GM19397 (cell line): ENCODE data around the gene MRPS9.

Source experiments
- ATAC-seq: cut with Tn5 transposase; IDR thresholded peaks from one replicate; pipeline ENCODE4 v1.9.1; 2021; ENCODE audit warnings: mild to moderate bottlenecking, moderate library complexity; ENCODE audit not compliant: unreplicated experiment

The MRPS9 gene

DNA sequence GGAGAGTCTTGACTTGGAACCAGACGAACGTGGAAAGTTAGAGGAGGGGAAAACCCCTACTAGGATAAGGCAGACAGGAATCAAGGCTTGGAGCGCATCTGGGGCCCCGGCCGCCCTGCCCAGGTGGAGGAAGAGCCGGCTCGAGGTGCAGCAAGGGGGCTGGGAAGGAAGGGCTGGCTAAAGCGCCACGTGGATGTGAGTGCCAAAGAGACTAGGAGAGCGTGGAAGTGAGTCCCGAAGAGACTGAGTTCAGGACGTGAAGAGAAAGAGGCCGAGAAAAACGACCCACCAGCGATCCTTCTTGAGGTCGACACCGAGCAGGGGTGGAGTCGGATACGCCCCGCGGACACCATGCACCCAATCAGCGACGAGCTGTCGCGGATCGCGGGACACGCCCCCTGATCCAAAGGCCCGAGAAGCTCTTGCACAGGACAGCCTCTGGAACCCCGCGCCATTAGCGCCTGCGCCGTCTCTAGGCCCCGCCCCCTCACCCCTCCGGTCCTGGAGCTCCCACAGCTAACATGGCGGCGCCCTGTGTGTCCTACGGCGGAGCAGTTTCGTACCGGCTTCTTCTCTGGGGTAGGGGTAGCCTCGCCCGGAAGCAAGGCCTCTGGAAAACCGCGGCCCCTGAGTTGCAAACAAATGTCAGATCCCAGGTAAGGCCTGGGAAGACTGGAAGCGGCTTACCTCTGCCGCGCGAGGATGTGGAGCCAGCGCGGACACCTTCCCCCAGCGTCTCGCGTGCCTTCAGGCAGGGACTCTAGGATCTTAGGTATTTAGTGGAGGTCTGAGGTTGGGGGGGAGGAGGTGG, at the start of gene MRPS9:
MRPS9 (plus strand) TSS at position 498 of the 811 bp plus-strand sequence; CDS start at position 522, 24 bp downstream.
- peak; percentile 99 for ATAC-seq

GRCh38 chr2:105005181-105005951, 32.5 kb upstream of the MRPS9 start:
- ATAC-seq: no peak

DNA sequence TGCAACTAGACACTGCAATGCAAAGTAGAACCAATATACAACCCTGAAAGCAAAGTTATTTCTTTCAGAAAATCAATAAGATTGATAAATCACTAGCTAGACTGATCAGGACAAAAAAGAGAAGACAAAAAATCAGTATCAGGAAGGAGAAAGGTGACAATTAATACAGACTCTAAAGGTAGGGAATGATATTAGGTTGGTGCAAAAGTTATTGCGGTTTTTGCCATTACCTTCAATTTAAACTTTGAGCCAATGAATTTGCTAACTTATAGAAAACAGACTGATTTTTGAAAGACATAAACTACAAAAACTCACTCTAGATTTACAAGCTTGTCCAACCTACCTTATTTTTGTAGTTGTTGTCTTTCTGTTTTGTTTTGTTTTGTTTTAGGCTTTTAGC, 30.5 kb upstream of the MRPS9 start:
- ATAC-seq: no peak

GRCh38 chr2:105032476-105032875, 5.4 kb upstream of the MRPS9 start:
- ATAC-seq: no peak

GRCh38 chr2:105034170-105034569, 3.7 kb upstream of the MRPS9 start:
- ATAC-seq: no peak

GRCh38 chr2:105038383-105039061, 653 bp downstream of the MRPS9 start:
- no peak for ATAC-seq

DNA sequence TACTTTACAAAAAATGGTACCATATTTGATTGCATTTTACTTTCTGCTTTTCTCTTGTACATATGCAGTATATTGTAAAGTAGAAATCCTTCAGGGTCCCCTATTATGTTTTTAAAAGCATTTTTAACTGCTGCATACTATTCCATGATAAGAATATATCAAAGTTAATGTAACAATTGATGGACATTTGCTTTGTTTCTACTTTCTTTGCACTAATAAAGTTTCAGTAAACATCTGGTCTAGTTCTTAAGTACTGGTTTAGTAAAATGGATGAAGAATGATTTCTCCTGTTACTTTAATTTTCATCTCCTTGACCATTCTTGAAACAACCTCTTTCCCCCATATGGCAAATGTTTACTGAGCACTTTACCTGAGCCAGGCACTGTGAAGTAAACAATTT, 1.7 kb downstream of the MRPS9 start:
- ATAC-seq: no peak

- no peak for ATAC-seq
Observed at GRCh38 chr2:105042189-105042588, 4.3 kb downstream of the MRPS9 start.

DNA sequence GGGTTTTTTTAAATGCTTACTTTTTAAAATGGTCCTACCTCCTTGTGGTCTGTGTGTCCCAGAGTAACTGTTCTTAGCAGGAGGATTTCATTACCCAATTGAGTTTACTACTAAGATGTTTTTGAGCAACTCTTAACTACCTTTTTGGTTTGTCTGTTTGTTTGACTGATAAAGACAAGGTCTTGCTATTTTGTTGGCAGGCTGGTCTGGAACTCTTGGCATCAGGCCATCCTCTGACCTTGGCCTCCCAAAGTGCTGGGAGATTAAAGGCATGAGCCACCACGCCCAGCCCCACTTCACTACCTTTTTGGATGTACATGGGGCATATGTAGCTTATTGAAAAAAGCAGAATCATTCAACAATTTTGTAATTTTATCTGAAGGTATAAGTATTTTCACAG, 14.9 kb downstream of the MRPS9 start:
- no peak for ATAC-seq

DNA sequence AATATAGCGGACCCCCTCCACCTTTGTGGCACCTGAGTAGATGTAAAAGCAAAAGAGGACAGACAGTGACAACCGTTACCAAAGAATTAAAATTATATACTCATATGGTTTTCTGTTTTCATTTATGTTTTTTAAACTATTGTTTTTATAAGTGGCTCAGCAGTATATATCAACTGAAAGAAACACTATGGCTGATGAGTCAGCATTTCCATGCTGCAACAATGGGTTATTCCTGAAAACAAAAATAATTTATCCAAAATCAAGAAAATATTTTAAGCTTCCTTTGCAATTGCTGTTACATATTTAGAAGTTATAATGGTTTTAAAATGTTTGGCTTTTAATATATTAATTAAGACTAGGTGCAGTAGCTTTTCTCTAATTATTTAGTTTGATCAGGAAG, 17.7 kb downstream of the MRPS9 start:
- no peak for ATAC-seq

DNA sequence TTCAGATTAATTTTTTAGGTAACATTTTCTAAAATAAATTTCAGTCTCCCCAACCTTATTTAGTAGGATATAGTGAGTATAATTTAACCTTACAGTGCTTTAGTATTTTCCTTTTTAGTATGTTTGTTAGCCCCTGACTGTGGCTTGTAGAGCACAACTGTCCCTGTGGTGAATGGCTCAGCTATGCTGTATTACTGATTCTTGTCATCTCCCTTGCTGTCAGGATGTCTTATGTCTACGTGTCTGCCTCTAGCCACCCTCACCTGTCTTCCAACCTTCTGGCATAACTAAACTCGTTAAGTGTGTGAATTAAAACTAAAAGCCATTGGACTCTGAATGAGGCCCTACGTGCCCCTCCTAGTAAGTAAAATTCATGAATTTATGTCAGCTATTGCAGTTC, 18.4 kb downstream of the MRPS9 start:
- ATAC-seq: no peak

- ATAC-seq: no peak
Observed at GRCh38 chr2:105057005-105057404, 19.1 kb downstream of the MRPS9 start.

GRCh38 chr2:105061560-105061959, 23.7 kb downstream of the MRPS9 start:
- ATAC-seq: no peak

DNA sequence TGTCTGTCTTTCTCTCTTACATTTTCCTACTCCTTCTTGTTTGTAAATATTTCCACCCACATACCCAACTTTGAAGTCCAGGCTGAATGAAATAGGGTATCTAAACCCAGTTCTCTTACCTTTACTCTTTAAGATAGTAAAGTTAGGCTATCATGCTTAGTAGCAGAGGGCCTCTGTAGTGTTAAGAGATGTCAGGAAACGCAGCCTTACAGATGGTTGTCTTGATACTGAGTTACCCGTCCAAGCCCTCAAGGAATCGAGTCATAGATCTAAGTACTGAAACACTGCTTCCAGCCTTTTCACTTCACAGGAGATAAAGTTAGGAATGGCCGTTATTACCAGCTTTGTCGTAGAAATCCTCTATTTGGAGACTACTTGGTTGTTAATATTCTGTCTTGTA, 24.3 kb downstream of the MRPS9 start:
- ATAC-seq: no peak

DNA sequence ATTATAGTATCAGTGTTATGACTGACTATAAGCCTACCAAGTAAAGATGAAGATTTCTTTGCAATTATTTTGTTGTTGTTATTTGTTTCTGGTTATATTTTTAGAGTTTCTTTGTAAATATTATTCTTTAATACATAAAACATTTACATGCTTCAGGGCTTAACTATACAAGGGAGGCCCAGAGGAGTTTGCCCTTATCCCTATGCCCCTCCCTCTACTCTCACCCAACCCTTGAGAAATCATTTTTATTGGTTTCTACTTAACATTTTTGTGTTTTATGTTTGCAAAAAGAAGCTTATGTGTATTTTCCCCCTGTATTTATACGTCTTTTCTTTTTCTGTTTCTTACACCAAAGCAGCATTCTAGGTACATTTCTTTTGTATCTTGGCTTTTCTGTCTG, 30.5 kb downstream of the MRPS9 start:
- ATAC-seq: no peak

- ATAC-seq: no peak
Observed at GRCh38 chr2:105068875-105069274, 31.0 kb downstream of the MRPS9 start.

DNA sequence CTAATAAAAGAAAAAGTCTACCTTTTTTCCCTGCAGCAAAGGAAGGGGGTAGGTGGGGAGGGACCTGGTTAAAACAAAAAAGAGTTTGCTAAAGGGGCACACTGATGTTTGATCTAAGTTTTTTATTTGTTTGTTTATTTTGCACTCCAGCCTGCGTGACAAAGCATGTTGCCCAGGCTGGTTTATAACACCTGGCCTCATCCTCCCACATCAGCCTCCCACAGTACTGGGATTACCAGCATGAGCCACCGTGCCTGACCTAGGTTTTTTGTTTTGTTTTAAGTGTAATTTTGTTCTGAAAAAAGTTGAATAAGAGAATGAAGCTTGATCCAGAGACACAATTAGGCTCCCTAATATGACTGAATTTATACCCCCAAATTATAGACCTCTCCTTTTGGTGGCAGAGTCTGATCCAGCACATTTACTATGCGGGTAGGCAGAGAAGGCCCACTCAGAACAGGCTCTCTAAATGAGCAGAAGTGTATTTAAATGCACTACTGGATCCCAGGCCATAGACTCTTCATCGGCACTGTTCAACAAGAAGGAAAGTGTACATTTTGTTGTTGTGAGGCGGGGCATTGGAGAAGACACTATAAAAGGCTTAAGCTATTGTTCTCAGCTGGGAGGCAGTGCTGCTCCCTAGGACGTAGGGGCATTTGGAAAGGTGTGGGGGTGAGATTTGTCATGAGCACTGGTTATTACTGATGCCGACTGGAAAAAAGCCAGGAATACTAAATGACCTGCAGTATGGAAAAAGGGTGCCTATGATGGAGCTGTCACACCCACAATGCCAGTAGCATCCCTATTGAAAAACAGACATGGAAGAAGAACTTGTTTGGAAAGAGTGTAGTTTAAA, 32.4 kb downstream of the MRPS9 start:
- ATAC-seq: no peak

GRCh38 chr2:105071379-105071778, 33.5 kb downstream of the MRPS9 start:
- ATAC-seq: no peak

GRCh38 chr2:105072039-105072438, 34.2 kb downstream of the MRPS9 start:
- ATAC-seq: peak; percentile 87

DNA sequence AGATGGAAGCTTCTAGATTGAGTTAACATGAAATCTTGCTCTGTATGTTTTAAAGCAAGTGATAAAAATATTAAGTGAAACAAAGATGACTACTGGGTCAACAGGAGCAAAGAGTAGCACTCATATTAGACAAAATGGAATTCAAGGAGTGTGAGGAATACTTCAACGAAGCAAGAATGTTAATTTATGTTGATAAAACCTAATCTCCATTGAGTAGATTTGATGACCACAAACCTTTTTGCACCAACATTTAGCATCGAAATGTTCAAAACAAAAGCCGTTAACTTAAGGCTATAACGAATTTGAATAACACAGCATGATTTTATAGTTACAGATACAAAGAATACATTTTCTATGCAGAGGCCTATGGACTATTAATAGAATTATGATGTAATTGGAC, 35.7 kb downstream of the MRPS9 start:
- no peak for ATAC-seq

DNA sequence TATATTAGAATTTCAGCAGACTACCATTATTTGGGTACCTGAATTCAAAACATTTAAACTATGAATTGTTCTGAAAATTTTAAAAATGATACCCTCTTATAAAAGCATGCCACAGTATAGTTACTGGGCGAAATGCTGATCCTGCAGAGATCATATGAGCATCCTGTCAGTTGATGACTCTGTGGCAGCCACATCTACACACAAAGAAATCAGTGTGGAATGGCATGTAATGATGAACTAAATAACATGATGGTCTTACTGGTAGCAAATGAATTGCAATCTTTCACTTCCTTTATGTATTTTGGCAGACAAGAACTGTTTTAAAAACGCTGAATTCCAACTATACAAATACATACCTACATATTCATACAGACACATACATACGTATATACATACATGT, 38.3 kb downstream of the MRPS9 start:
- no peak for ATAC-seq
